IPS DF 6.9 (cell line): ENCODE measurements around the gene ADIPOR2.
"Not testable (repeated sequence)": the region's sequence is repeated elsewhere in the genome, so short reads cannot be mapped to it uniquely, and the experiment has no call there.

Experiments used
- DNase-seq: peaks from one replicate; pipeline ENCODE4 v3.0.0-alpha.2; 2013; ENCODE audit warnings: low read depth, low spot score
- H3K27ac ChIP-seq: one replicate; pipeline ENCODE4 v1.5.1; 2013; ENCODE audit warnings: low read length, control low read depth
- H3K27me3 ChIP-seq: 2 replicates; pipeline ENCODE4 v1.6.1; 2013; ENCODE audit warnings: mild to moderate bottlenecking, low read length; ENCODE audit not compliant: control insufficient read depth, insufficient read depth
- H3K36me3 ChIP-seq: 2 replicates; pipeline ENCODE4 v1.6.1; 2013; ENCODE audit warnings: low read length; ENCODE audit not compliant: control insufficient read depth, insufficient read depth
- H3K4me1 ChIP-seq: 2 replicates; pipeline ENCODE4 v1.6.1; 2013; ENCODE audit warnings: low read length; ENCODE audit not compliant: control insufficient read depth, insufficient read depth
- H3K4me3 ChIP-seq: 2 replicates; pipeline ENCODE4 v1.5.1; 2013; ENCODE audit warnings: mild to moderate bottlenecking, low read length
- H3K9me3 ChIP-seq: 2 replicates; pipeline ENCODE4 v1.6.1; 2013; ENCODE audit warnings: low read length, inconsistent platforms; ENCODE audit not compliant: control insufficient read depth, insufficient read depth
- WGBS: extraction: QIAGEN DNeasy Blood & Tissue Kit; methylation state at CpG from one replicate; pipeline ENCODE4 v1.1.7; 2013; ENCODE audit warnings: mixed read lengths, missing lambda C conversion rate; ENCODE audit not compliant: insufficient read length, insufficient coverage; 5-methylcytosine and 5-hydroxymethylcytosine counted together

The ADIPOR2 gene

GRCh38 chr12:1703771-1704722 lies 13.2 kb downstream of the ADIPOR2 start:
- H3K4me1 ChIP-seq = no peaks in the 10 kb centered on the region
- DNase-seq = no peak
- H3K9me3 ChIP-seq = no peaks in the 10 kb centered on the region
- no peaks in the 10 kb centered on the region for H3K36me3 ChIP-seq
- H3K27ac ChIP-seq = no peak overlapping the region
- WGBS = no CpG with 5 or more reads among the region's 3 CpGs
- H3K27me3 ChIP-seq = no peaks in the 10 kb centered on the region
- no peak overlapping the region for H3K4me3 ChIP-seq

DNA sequence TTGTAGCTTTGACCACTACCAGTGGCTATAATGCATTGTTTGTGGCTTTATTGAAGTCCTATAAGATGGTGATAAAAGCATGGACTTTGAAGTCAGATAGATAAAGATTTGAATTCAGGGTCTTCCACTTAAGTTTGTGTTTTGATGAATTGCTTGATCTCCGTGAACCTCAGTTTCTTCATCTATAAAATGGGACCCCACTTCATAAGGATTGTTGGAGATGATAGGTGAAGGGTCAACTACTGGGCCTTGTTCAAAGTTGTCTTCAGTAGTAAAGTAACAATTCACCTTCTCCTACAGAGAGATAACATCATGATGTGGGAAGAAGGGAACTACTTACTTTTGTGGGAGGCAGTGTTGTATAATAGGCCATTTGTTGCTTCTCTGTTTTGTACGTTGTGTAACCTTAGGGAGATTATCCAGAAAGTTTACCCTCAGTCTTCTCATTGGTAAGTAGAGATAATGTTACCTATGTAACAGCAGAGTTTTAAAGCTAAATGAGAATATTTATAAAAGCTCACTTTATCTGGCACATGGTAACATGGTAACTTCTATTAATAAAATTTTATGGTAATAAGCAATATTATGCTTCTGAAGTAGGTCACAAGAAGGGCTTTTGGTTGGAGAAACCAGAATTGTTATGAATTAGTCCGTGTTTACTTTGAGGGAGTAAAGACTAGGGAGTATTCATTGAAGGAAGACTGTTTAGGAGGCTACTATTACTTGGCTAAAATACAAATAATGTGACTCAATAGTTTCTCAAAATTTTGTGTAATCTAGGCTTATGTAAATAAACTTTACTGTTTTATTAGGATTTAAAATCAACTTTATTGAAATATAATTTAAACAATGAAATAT lies 15.1 kb downstream of the ADIPOR2 start:
- no peak for DNase-seq
- no CpG with 5 or more reads among the region's 3 CpGs for WGBS
- no peaks in the 10 kb centered on the region for H3K9me3 ChIP-seq

DNA sequence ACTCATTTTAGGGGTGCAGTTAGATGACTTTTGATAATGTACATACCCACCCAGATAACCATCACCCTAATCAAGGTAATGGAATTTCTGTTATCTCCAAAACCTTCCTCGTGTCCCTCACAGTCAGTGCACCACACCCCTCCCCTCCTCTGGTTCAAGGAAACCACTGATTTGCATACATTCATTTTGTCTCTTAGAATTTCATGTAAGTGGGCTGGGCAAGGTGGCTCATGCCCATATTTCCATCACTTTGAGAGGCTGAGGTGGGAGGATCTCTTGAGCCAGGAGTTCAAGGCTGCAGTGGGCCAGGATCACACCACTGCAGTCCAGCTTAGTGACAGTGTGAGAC lies 15.7 kb downstream of the ADIPOR2 start:
- Histone ChIP-seq H3K27ac (no peak overlapping the region), H3K36me3 (no peaks in the 10 kb centered on the region), H3K4me3 (no peak overlapping the region), H3K27me3 (no peaks in the 10 kb centered on the region), H3K4me1 (no peaks in the 10 kb centered on the region), H3K9me3 (no peaks in the 10 kb centered on the region)
- no CpG with 5 or more reads among the region's 1 CpG for WGBS
- no peak for DNase-seq

More for the DNA sequence above, 15.1 kb downstream of the ADIPOR2 start:
- Histone ChIP-seq H3K36me3 (no peaks in the 10 kb centered on the region), H3K4me1 (no peaks in the 10 kb centered on the region), H3K27ac (no peak overlapping the region), H3K4me3 (no peak overlapping the region), H3K27me3 (no peaks in the 10 kb centered on the region)

DNA sequence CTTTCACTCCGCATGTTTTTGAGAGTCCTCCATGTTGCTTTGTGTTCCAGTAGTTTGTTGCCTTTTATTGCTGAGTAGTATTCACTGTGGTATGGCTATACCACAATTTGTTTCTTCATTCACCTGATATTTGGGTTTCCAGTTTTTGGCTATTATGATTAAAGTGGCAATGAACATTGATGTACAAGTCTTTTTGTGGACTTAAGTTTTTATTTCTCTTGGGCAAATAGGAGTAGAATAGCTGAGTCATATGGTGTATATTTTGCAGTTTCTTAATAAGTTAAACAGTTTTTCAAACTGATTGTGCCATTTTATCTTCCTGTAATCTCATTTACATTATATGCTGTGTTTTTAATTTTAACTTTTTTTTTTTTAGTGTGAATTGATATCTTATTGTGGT lies 16.2 kb downstream of the ADIPOR2 start:
- no peak for DNase-seq
- Histone ChIP-seq H3K9me3 (no peaks in the 10 kb centered on the region), H3K36me3 (no peaks in the 10 kb centered on the region), H3K4me1 (no peaks in the 10 kb centered on the region), H3K4me3 (no peak overlapping the region), H3K27me3 (no peaks in the 10 kb centered on the region), H3K27ac (no peak overlapping the region)
- no CpG with 5 or more reads among the region's 1 CpG for WGBS

- not testable (repeated sequence) for H3K36me3 ChIP-seq, H3K9me3 ChIP-seq, H3K4me3 ChIP-seq, DNase-seq, H3K27ac ChIP-seq, H3K4me1 ChIP-seq, H3K27me3 ChIP-seq
- no CpG with 5 or more reads among the region's 5 CpGs for WGBS
These were observed 19.1 kb downstream of the ADIPOR2 start for GRCh38 chr12:1709968-1710367.

DNA sequence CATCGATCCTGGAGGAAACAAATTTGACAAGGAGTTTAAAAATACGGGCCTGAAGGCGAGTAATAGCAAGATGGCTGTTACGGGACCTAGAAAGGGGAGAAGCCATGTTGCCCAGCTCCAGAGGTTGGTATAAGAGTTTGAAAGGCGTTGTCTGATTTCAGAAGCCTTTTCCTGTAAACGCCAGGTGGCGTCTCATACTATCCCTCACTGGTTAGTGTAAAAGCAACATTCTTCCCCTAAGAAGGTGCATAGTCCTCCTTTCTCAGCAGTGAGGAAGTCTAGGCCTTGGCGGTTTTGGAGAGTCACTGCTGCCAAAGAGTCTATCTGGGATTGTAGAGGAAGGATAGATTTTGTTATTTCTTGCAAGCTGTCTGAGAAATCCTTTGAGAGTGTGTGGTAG lies 20.0 kb downstream of the ADIPOR2 start:
- not testable (repeated sequence) for H3K9me3 ChIP-seq
- WGBS = no CpG with 5 or more reads among the region's 8 CpGs

GRCh38 chr12:1711536-1712211 lies 20.8 kb downstream of the ADIPOR2 start:
- not testable (repeated sequence) for H3K4me1 ChIP-seq, DNase-seq, H3K27ac ChIP-seq, H3K4me3 ChIP-seq, H3K9me3 ChIP-seq, H3K36me3 ChIP-seq, H3K27me3 ChIP-seq
- WGBS = no CpG with 5 or more reads among the region's 3 CpGs

More for the DNA sequence above, 20.0 kb downstream of the ADIPOR2 start:
- DNase-seq, H3K36me3 ChIP-seq, H3K27me3 ChIP-seq, H3K27ac ChIP-seq, H3K4me3 ChIP-seq, H3K4me1 ChIP-seq: not testable (repeated sequence)

- H3K4me3 ChIP-seq, H3K4me1 ChIP-seq, DNase-seq, H3K27ac ChIP-seq, H3K36me3 ChIP-seq, H3K9me3 ChIP-seq, H3K27me3 ChIP-seq: not testable (repeated sequence)
- no CpG with 5 or more reads among the region's 5 CpGs for WGBS
These were observed 21.4 kb downstream of the ADIPOR2 start for GRCh38 chr12:1712305-1712704.

GRCh38 chr12:1712852-1713251 lies 22.0 kb downstream of the ADIPOR2 start:
- not testable (repeated sequence) for H3K36me3 ChIP-seq, H3K4me1 ChIP-seq, H3K4me3 ChIP-seq, DNase-seq, H3K9me3 ChIP-seq, H3K27ac ChIP-seq, H3K27me3 ChIP-seq
- no CpG with 5 or more reads among the region's 5 CpGs for WGBS

- H3K9me3 ChIP-seq, H3K4me1 ChIP-seq, H3K27ac ChIP-seq, H3K27me3 ChIP-seq, DNase-seq, H3K4me3 ChIP-seq, H3K36me3 ChIP-seq: not testable (repeated sequence)
- no CpG with 5 or more reads among the region's 14 CpGs for WGBS
These were observed 23.0 kb downstream of the ADIPOR2 start for GRCh38 chr12:1713783-1714348.
